Osteocyte (in vitro differentiated cells): Measurements from ENCODE around the gene SLC6A19. TPM values are rescaled to one million over a fixed set of nuclear protein-coding genes. Genes with fewer than 3 reads are reported as not detected.

ENCODE experiments used
- DNase-seq: peaks from one replicate; pipeline ENCODE4 v3.0.0; 2021; ENCODE audit warnings: mixed read lengths; ENCODE audit not compliant: unreplicated experiment; ENCODE audit errors: extremely low spot score
- H3K27ac Mint-ChIP-seq: one replicate; pipeline ENCODE4 v1.8.0; 2021; ENCODE audit warnings: mild to moderate bottlenecking, mixed read lengths; ENCODE audit not compliant: unreplicated experiment
- H3K27me3 Mint-ChIP-seq: one replicate; pipeline ENCODE4 v1.8.0; 2021; ENCODE audit warnings: mixed read lengths; ENCODE audit not compliant: unreplicated experiment
- H3K36me3 Mint-ChIP-seq: one replicate; pipeline ENCODE4 v1.8.0; 2021; ENCODE audit warnings: mixed read lengths; ENCODE audit not compliant: unreplicated experiment
- H3K4me1 Mint-ChIP-seq: one replicate; pipeline ENCODE4 v1.8.0; 2021; ENCODE audit warnings: mixed read lengths; ENCODE audit not compliant: unreplicated experiment
- H3K4me3 Mint-ChIP-seq: one replicate; pipeline ENCODE4 v1.8.0; 2021; ENCODE audit warnings: mild to moderate bottlenecking, moderate library complexity, mixed read lengths; ENCODE audit not compliant: unreplicated experiment
- H3K9me3 Mint-ChIP-seq: one replicate; pipeline ENCODE4 v1.8.0; 2021; ENCODE audit warnings: mixed read lengths; ENCODE audit not compliant: unreplicated experiment
- CTCF ChIP-seq: fragments of 200-600 bp; sonication (generic); IDR thresholded peaks from 2 replicates; pipeline ENCODE4 v1.5.0; 2021; ENCODE audit warnings: antibody characterized with exemption, mild to moderate bottlenecking, moderate library complexity
- total RNA-seq: library from RNA; stranded (reverse); gene quantifications from 2 replicates; pipeline ENCODE4 v1.2.1, GENCODE V29; 2021

Gene SLC6A19
- total RNA-seq, 1 donor from 2014 or later, result not detected

- Mint-ChIP-seq H3K4me1 (no peaks in the 10 kb centered on the region), H3K36me3 (no peaks in the 10 kb centered on the region), H3K9me3 (no peaks in the 10 kb centered on the region), H3K27me3 (no peaks in the 10 kb centered on the region), H3K27ac (no peak overlapping the region), H3K4me3 (no peak overlapping the region)
- no peak for TF ChIP-seq CTCF
- DNase-seq, result no peak
These were observed 20.8 kb downstream of the SLC6A19 start for GRCh38 chr5:1222147-1222546.

GRCh38 chr5:1222621-1223277 is 21.4 kb downstream of the SLC6A19 start:
- Mint-ChIP-seq H3K9me3 (no peaks in the 10 kb centered on the region), H3K27ac (no peak overlapping the region), H3K27me3 (no peaks in the 10 kb centered on the region), H3K36me3 (no peaks in the 10 kb centered on the region), H3K4me3 (no peak overlapping the region), H3K4me1 (no peaks in the 10 kb centered on the region)
- DNase-seq, result no peak
- no peak for TF ChIP-seq CTCF

GRCh38 chr5:1223278-1223670 is 21.9 kb downstream of the SLC6A19 start:
- TF ChIP-seq CTCF, result no peak
- no peaks in the 10 kb centered on the region for H3K4me1 Mint-ChIP-seq
- no peaks in the 10 kb centered on the region for H3K9me3 Mint-ChIP-seq
- H3K36me3 Mint-ChIP-seq, result no peaks in the 10 kb centered on the region
- no peak for DNase-seq
- no peaks in the 10 kb centered on the region for H3K27me3 Mint-ChIP-seq
- no peak overlapping the region for H3K27ac Mint-ChIP-seq
- no peak overlapping the region for H3K4me3 Mint-ChIP-seq

- no peaks in the 10 kb centered on the region for H3K36me3 Mint-ChIP-seq
- H3K27ac Mint-ChIP-seq, result no peak overlapping the region
- H3K9me3 Mint-ChIP-seq, result no peaks in the 10 kb centered on the region
- H3K4me1 Mint-ChIP-seq, result no peaks in the 10 kb centered on the region
- TF ChIP-seq CTCF, result no peak
- no peak overlapping the region for H3K4me3 Mint-ChIP-seq
- no peaks in the 10 kb centered on the region for H3K27me3 Mint-ChIP-seq
- no peak for DNase-seq
These were observed 23.2 kb downstream of the SLC6A19 start for GRCh38 chr5:1224631-1225030.

GRCh38 chr5:1225081-1225480 is 23.7 kb downstream of the SLC6A19 start, which contains the start of gene SLC6A18:
SLC6A18 (plus strand) TSS chr5:1225381; CDS start chr5:1225478, 97 bp downstream.
- no peak for DNase-seq
- Mint-ChIP-seq H3K4me3 (no peak within 1 kb of the TSS), H3K4me1 (no peaks in the 10 kb centered on the region), H3K9me3 (no peaks in the 10 kb centered on the region), H3K27me3 (no peaks in the 10 kb centered on the region), H3K27ac (no peak within 1 kb of the TSS), H3K36me3 (no peaks in the 10 kb centered on the region)
- TF ChIP-seq CTCF, result no peak
